T47D (cell line): ENCODE measurements around the gene DTNBP1.

Experiments
- DNase-seq, 2 experiments: peaks; one replicate each; pipeline versions ENCODE4 v3.0.0 to v3.0.0-alpha.2; 2011 to 2012; ENCODE audit warnings: low read depth in 1 of 2, low spot score in 1 of 2
- JUND ChIP-seq: IDR thresholded peaks from 2 replicates; pipeline ENCODE4 v1.6.1; 2012; ENCODE audit warnings: low read depth
- in situ Hi-C: cut with HindIII; loops from 2 replicates; pipeline ENCODE4 v1.10.0; 2016; ENCODE audit warnings: low sequenced_read_pairs, low pct_unique_long_range_greater_than_20kb

Gene DTNBP1

DNA sequence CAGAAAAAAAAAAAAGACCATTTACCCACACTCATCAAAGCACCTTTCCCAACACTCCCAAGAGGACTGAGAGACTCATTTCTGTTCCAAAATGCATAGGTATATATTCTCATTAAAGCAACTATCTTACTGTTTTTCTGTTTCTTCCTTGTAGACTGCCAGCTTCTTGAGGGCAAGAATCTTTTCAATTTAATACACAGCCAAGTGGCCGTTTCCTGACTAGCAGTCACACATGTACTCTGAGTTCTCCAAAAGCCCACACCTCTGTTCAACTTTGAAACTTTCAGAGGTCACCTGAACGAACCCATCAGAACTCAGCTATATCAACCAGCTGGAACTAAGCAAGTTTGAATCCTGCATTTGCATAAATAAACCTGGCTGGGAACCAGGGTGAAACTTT is 92.7 kb downstream of the DTNBP1 start:
- in situ Hi-C loops, result no loop called here
- no peak for TF ChIP-seq JUND
- no peak for DNase-seq

DNA sequence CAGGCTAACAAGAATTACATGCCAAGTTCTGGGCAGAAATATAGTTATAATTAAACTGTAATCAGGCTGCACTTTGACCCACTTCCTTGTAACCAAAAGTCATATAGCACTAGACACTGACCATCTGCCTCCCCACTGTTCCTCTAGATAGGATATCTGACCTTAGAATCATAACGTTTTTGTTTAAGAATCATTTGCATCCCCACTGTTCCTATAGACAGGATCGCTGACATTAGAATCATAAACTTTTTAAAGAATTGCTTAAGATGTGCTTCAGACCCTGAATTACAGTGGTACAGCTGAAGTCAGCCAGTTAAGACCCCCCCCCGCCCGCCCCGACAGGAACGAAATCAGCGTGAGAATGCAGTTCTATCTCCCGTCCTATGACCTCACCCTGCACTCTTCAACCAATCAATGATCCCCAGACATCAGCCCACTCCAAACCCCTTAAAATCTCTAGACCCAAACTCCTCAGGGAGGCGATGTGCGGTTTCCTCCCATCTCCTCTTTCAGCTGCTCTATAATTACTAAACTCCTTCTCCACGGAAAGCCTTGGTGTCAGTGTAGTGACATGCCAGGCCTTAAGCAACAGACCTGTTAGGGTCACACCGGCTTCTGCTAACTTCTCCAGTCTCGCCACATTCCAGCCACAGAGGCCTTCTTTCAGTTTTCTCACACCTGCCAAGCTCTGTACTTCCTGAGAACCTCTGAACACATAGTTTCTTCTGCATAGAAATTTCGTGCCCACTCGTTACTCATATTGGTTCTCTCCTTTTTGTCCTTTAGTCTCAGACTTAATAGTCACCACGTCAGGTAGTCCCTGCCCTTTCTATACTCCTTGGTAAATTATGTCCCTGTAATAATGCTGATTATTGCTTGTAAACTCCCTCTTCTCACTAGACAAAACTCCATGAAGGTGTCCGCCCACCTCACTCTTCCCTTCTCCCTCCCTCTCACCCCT is 93.5 kb downstream of the DTNBP1 start:
- TF ChIP-seq JUND, result no peak
- in situ Hi-C loops, result no loop called here
- DNase-seq, result peak in 1 of 2 experiments; percentile 24

DNA sequence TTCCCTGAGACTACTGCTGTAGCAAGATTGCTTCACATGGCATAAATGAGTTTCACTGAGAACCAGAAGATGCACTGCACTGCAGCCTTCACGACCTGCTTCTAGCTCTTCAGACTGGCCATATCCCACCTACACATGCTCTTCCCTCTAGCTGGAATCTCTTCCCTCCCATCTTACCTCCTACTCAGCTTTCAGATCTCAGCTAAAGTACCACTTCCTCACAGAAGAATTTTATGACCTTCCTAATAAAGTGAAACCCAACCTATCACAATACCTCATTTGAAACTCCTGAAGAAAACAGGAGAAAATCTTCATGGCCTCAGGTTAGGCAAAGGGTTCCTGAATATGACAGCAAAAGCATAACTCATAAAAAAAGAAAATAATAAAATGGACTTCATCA is 99.9 kb downstream of the DTNBP1 start:
- in situ Hi-C loops, result no loop called here
- DNase-seq, result no peak
- TF ChIP-seq JUND, result no peak

DNA sequence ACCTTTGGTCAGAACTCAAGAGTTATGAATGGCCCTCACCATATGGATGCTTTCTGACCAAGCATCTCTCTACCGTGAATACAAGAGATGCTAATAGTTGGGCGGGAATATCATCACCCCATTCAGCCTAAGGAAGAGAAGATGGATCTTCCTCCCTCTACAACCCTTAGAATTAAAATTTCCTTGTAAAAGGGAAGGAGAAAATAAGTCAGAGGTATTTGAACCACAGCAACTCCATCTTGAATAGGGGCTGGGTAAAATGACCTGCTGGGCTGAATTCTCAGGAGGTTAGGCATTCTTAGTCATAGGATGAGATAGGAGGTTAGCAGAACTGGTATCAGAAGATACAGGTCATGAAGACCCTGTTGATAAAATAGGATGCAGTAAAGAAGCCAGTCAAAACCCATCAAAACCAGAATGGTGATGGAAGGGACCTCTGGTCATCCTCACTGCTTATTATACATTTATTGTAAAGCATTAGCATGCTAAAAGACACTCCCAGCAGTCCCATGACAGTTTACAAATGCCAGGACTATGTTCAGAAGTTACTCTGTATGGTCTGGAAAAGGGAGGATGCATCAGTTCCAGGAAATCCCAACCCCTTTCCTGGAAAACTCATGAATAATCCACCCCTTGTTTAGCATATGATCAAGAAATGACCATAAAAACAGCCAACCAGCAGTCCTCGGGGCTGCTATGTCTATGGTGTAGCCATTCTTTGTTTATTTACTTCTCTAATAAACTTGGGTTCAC is 101.2 kb downstream of the DTNBP1 start:
- DNase-seq, result no peak
- in situ Hi-C loops, result no loop called here
- TF ChIP-seq JUND, result no peak

DNA sequence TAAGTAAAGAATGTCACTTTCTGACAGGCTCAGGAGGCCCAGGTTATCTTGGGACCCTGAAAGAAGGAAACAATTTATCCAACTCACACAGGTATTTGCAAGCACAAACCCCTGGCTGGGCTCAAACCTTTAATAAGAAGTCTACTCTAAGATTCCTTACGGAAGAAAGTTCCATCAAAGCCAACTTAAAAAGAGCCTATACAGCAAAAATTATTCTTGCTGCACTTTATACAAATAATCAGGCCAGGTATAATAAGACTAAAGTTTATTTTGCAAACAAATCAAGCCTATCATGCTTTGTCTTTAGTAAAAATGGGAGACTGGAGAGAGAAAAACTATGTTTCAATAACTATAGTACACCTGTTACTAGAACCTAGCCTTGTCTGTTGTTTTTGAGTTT is 102.1 kb downstream of the DTNBP1 start:
- no peak for TF ChIP-seq JUND
- in situ Hi-C loops, result no loop called here
- no peak for DNase-seq

DNA sequence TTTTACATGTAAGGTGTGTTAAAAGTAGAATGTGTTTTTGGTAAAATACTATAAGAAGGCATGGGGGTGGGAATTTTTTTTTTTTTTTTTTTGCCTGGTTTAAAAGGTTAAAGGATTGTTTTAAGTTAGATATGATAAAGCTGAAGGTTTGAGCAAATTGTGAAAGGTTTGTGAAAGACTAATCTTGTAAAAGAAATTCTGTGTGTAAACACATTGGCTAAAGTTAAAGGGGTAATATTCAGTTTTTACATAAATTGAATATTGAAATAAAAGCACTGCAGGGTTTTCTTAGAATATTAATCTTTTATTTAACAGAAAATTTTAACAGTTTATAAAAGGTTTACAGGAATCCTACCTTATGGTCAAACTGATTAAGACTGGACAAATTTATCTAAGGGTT is 105.7 kb downstream of the DTNBP1 start:
- no peak for DNase-seq
- TF ChIP-seq JUND, result no peak
- in situ Hi-C loops, result no loop called here

DNA sequence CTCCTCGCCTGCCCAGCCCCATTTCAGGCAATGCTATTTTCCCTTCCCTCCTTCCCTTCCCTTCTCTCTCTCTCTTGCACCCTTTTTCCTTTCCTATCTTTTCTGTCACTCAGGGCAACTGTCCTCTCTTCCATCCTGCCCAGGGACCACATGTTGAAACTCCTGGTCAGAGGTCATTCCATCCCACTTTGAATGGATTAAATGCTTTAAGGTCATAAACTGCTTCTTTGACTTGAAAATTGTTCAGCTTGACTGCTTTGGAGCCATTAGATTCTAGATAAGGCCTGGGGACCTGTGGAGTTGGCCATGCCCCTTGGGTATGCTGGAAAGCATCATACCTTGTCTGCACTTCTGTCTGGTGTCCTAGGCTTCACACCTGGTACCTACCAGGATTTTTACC is 106.1 kb downstream of the DTNBP1 start:
- in situ Hi-C loops, result no loop called here
- TF ChIP-seq JUND, result no peak
- DNase-seq, result no peak

DNA sequence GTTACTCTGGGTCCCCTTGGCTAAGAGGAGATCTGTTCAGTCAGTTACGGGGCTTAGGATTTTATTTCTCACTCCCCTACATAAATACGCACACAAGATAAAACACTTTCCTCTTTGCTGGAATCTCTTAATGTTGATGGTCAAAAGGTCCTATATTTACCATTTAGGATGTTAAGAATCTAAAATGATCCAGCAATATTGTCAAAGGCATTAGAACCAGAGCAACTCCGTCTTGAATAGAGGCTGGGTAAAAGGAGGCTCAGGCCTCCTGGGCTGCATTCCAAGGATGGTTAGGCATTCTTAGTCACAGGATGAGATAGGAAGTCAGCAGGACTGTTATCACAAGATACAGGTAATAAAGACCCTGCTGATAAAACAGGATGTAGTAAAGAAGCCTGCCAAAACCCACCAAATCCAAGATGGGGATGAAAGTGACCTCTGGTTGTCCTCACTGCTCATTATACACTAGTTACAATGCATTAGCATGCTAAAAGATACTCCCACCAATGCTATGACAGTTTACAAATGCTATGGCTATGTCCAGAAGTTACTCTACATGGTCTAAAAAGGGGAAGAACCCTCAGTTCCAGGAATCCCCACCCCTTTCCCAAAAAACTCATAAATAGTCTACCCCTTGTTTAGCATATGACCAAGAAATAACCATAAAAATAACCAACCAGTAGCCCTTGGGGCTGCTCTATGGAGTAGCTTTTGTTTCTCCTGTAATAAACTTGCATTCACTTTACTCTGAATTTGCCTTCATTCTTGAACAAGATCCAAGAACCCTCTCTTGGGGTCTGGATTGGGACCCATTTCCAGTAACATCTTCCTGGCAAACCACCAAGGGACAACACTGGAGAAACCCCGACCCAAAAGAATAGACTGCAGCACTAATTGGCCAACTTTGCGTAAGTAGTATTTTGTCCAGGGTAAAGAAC is 107.5 kb downstream of the DTNBP1 start:
- DNase-seq, result no peak
- in situ Hi-C loops, result no loop called here
- no peak for TF ChIP-seq JUND

DNA sequence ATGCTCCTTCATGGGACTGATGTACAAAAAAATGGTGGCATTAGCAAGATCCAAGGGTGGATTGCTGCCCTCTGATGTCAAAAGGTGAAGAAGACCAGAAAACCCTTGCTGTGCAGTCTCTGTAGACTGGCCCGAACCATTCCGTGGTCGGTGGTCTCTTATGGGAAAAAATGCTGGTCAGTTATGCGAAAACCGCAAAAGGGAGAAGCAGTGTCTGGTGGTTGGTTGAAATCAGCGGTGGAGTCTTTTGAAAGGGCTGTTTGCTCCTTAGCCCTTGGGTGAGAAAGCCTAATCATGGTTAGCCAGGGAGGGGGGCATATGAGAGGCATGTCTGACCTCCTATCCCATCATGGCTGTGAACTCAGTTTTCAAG is 108.1 kb downstream of the DTNBP1 start:
- no peak for TF ChIP-seq JUND
- no peak for DNase-seq
- in situ Hi-C loops, result no loop called here

DNA sequence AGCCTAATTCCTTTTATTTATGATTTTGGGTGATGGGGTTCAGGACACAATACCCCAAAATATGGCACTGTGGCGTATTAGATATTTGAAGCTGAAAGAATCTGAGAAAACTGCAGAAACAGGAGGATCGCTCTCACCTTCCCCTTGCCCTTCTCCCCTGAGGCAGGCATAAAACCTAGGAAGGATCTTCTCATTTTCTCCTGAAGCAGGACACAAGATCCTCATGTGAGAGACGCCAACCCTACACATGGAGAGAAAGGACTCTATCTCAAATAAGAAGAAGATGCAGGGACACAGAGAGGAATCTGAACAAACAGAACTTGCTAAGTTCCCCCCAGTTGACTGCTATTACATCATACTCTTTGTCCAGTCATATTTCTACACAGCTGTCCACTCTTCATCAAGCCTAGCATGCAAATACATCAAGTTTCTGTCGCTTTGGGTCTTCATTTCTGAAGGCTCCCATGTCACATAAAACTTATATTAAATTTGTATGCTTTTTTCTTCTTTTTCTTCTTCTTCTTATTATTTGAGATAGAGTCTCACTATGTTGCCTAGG is 109.0 kb downstream of the DTNBP1 start:
- no peak for DNase-seq
- no peak for TF ChIP-seq JUND
- in situ Hi-C loops, result no loop called here

DNA sequence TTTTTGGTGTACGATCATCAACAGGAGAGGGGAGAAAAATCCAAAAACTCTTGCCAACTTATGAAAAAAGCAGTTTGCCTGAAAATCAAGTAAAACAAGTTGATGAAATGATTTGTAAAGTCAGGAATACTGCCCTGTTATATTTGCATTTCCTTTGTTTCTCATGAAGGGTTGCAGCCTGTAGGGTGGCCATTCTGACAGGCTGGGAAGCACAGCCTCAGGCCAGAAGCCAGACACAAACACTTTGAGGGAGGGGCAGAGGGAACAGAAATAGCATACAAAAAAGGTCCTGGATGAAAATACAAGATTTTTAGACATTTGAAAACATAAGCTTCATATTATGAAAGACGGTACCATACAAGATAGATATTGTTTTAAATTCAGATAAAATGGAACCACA is 109.8 kb downstream of the DTNBP1 start:
- in situ Hi-C loops, result no loop called here
- no peak for TF ChIP-seq JUND
- no peak for DNase-seq

DNA sequence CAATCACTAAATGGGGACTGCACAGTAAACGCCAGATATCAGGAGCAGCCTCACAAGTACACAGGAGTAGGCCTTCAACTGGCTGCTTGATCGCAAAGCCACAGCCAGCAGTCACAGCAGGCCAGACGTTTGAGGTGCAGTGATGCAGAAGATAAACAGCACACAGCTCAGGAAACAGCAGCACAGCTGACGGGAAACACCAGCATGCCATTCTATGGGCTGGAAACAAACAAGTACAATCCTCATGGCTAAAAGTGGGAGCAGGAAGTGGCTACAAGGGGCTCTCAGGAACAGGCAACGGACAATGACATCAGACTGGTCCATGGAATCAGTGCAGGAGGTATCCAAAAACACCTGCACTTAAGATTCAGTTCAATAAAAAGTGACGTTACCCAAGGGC is 111.0 kb downstream of the DTNBP1 start:
- TF ChIP-seq JUND, result no peak
- in situ Hi-C loops, result no loop called here
- DNase-seq, result no peak
